NOMO-1 treated with DMSO at 0.1 percent for 48 hours (cell line): ENCODE measurements around the gene CCDC85C.

ENCODE experiments used
- DNase-seq: peaks from one replicate; lab custom pipeline; 2025; ENCODE audit not compliant: unreplicated experiment; lab: John Stamatoyannopoulos, UW

The CCDC85C gene

GRCh38 chr14:99460793-99461192 is 143.2 kb downstream of the CCDC85C start:
- DNase-seq = no peak

GRCh38 chr14:99459481-99460100 is 144.4 kb downstream of the CCDC85C start:
- DNase-seq = no peak

DNA sequence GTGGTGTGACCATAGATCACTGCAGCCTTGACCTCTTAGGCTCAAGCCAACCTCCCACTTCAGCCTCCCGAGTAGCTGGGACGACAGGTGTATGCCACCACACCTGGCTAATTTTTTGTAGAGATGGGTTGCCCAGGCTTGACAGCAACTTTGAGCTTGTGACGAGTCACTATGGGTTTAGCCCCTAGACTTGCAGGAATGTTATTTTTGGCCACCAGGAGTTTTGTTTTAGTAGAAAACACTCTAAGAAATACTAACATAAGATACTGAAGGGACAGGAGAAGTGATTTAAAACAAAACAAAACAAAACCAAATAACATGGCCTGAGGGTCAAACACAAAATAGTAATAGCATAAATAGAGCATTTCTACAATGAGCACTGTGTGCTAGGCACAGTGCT is 149.8 kb downstream of the CCDC85C start:
- no peak for DNase-seq

- DNase-seq = no peak
Observed at GRCh38 chr14:99452968-99453367, 151.0 kb downstream of the CCDC85C start.

GRCh38 chr14:99451234-99451633 is 152.8 kb downstream of the CCDC85C start:
- no peak for DNase-seq

DNA sequence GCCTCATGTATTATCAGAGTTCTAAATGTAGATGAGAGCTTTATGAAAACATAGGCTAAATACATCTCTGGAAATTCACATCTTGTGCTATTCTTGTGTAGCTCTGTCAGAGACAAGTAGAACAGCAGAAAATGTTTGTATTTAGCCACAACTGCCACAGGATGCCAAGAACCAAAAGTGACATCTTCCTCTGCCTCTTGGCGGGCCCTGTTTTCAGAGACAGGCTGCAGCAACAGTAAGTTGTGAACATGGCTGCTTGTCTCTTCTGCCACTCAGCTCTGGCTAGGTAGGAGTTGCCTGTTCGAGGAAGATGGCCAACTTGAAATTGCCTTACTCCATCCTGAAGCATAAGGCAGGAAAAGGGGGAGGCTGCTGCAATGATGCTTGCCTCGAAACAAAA is 153.7 kb downstream of the CCDC85C start:
- no peak for DNase-seq
